ENCODE data around the gene LIFR. TPM values are rescaled to one million over a fixed set of nuclear protein-coding genes. Genes with fewer than 3 reads are reported as not detected.

The LIFR gene
- total RNA-seq, 1 donor from 2014 or later, result 116 TPM

GRCh38 chr5:38453921-38454320 is 102.5 kb downstream of the LIFR start:
- DNase-seq (ENCODE audit: low spot score in 2 of 2), result no peak
- no peak overlapping the region for H3K4me3 ChIP-seq
- H3K9me3 ChIP-seq, result no peaks in the 10 kb centered on the region
- no peak for TF ChIP-seq CTCF (IDR thresholded peaks at IDR 0.05)
- H3K36me3 ChIP-seq, result peaks cover 0 to 3% of the 10 kb centered on the region in 2 donors
- H3K4me1 ChIP-seq, result no peaks in the 10 kb centered on the region
- intact Hi-C loops (cut with DNase I), result no loop called here
- H3K27me3 ChIP-seq, result no peaks in the 10 kb centered on the region
- H3K27ac ChIP-seq, result no peak overlapping the region

GRCh38 chr5:38453506-38453905 is 102.9 kb downstream of the LIFR start:
- peaks cover 0 to 3% of the 10 kb centered on the region in 2 donors for H3K4me1 ChIP-seq
- H3K36me3 ChIP-seq, result peaks cover 0 to 3% of the 10 kb centered on the region in 2 donors
- intact Hi-C loops (cut with DNase I), result no loop called here
- DNase-seq (ENCODE audit: low spot score in 2 of 2), result no peak
- H3K27me3 ChIP-seq, result no peaks in the 10 kb centered on the region
- TF ChIP-seq CTCF (IDR thresholded peaks at IDR 0.05), result no peak
- H3K9me3 ChIP-seq, result no peaks in the 10 kb centered on the region
- no peak overlapping the region for H3K27ac ChIP-seq
- H3K4me3 ChIP-seq, result no peak overlapping the region

- no peak overlapping the region for H3K27ac ChIP-seq
- TF ChIP-seq CTCF (IDR thresholded peaks at IDR 0.05), result no peak
- no peak overlapping the region for H3K4me3 ChIP-seq
- no peaks in the 10 kb centered on the region for H3K9me3 ChIP-seq
- H3K4me1 ChIP-seq, result peaks cover 4 to 13% of the 10 kb centered on the region in 2 donors
- intact Hi-C loops (cut with DNase I), result no loop called here
- DNase-seq (ENCODE audit: low spot score in 2 of 2), result no peak
- H3K27me3 ChIP-seq, result no peaks in the 10 kb centered on the region
- H3K36me3 ChIP-seq, result peaks cover 0 to 3% of the 10 kb centered on the region in 2 donors
Measured at GRCh38 chr5:38452201-38452600, 104.2 kb downstream of the LIFR start.

GRCh38 chr5:38451074-38451725 is 105.2 kb downstream of the LIFR start:
- no peak for DNase-seq (ENCODE audit: low spot score in 2 of 2)
- H3K4me1 ChIP-seq, result peaks cover 4 to 13% of the 10 kb centered on the region in 2 donors
- H3K9me3 ChIP-seq, result no peaks in the 10 kb centered on the region
- no peak overlapping the region for H3K4me3 ChIP-seq
- peaks cover 0 to 3% of the 10 kb centered on the region in 2 donors for H3K36me3 ChIP-seq
- intact Hi-C loops (cut with DNase I), result no loop called here
- H3K27ac ChIP-seq, result no peak overlapping the region
- no peaks in the 10 kb centered on the region for H3K27me3 ChIP-seq
- no peak for TF ChIP-seq CTCF (IDR thresholded peaks at IDR 0.05)

- no peak for DNase-seq (ENCODE audit: low spot score in 2 of 2)
- H3K4me1 ChIP-seq, result peaks cover 4 to 16% of the 10 kb centered on the region in 2 donors
- intact Hi-C loops (cut with DNase I), result no loop called here
- no peak for TF ChIP-seq CTCF (IDR thresholded peaks at IDR 0.05)
- H3K27me3 ChIP-seq, result no peaks in the 10 kb centered on the region
- no peak overlapping the region for H3K4me3 ChIP-seq
- no peak overlapping the region for H3K27ac ChIP-seq
- H3K36me3 ChIP-seq, result peaks cover 0 to 3% of the 10 kb centered on the region in 2 donors
- no peaks in the 10 kb centered on the region for H3K9me3 ChIP-seq
Measured at GRCh38 chr5:38450627-38451026, 105.8 kb downstream of the LIFR start.
